Activated B cell treated with CpG ODN at 0.5 μM for 24 hours (primary cell): ENCODE results near the gene LSMEM2. TPM values are rescaled to one million over a fixed set of nuclear protein-coding genes. Genes with fewer than 3 reads are reported as not detected.

Source experiments
- ATAC-seq: fragments of 200-7000 bp; cut with Tn5 transposase; one replicate; pipeline ENCODE4 v1.10.0; 2021; ENCODE audit warnings: low read depth, mild to moderate bottlenecking, moderate library complexity
- CTCF ChIA-PET: fragments of 350-600 bp; sonication (Branson Sonifier 250); formaldehyde crosslinking; loops from one replicate; lab custom pipeline; 2021; ENCODE audit warnings: antibody characterized with exemption; lab: Charles Lee
- POLR2A ChIA-PET: fragments of 350-600 bp; sonication (Branson Sonifier 250); formaldehyde crosslinking; loops from one replicate; lab custom pipeline; 2021; ENCODE audit warnings: antibody characterized with exemption; lab: Charles Lee
- DNase-seq: peaks from one replicate; pipeline ENCODE4 v3.0.0; 2022
- H3K27ac Mint-ChIP-seq: one replicate; pipeline ENCODE4 v1.8.0; 2020; ENCODE audit warnings: mixed read lengths
- H3K27me3 Mint-ChIP-seq: one replicate; pipeline ENCODE4 v1.8.0; 2021; ENCODE audit warnings: mixed read lengths
- H3K36me3 Mint-ChIP-seq: one replicate; pipeline ENCODE4 v1.8.0; 2021; ENCODE audit warnings: low read depth, mixed read lengths
- H3K4me1 Mint-ChIP-seq: one replicate; pipeline ENCODE4 v1.8.0; 2021; ENCODE audit warnings: mixed read lengths
- H3K4me3 Mint-ChIP-seq: one replicate; pipeline ENCODE4 v1.8.0; 2020; ENCODE audit warnings: mild to moderate bottlenecking, mixed read lengths
- H3K9me3 Mint-ChIP-seq: one replicate; pipeline ENCODE4 v1.8.0; 2020; ENCODE audit warnings: mixed read lengths
- intact Hi-C: fragments of 100-400 bp; cut with micrococcal nuclease; formaldehyde crosslinking; loops from one replicate; pipeline ENCODE4 v1.15.1; 2024
- total RNA-seq: library from RNA; stranded (reverse); gene quantifications from 2 replicates; pipeline ENCODE4 v1.2.3, GENCODE V29; 2022
- TF ChIP-seq, protein P1 (sequence below): fragments of 200-600 bp; IDR thresholded peaks from one replicate; pipeline ENCODE4 v1.8.0; 2022; ENCODE audit warnings: antibody characterized with exemption, mild to moderate bottlenecking

LSMEM2 gene
- total RNA-seq, 1 donor from 2014 or later, result not detected

- no peak for ATAC-seq
- Mint-ChIP-seq H3K36me3 (peaks cover 49% of the 10 kb centered on the region), H3K27ac (peak overlapping the region; percentile 46), H3K4me3 (peak overlapping the region; percentile 92), H3K4me1 (peaks cover 25% of the 10 kb centered on the region), H3K9me3 (no peaks in the 10 kb centered on the region), H3K27me3 (no peaks in the 10 kb centered on the region)
- no peak for DNase-seq
- TF ChIP-seq, protein P1, sequence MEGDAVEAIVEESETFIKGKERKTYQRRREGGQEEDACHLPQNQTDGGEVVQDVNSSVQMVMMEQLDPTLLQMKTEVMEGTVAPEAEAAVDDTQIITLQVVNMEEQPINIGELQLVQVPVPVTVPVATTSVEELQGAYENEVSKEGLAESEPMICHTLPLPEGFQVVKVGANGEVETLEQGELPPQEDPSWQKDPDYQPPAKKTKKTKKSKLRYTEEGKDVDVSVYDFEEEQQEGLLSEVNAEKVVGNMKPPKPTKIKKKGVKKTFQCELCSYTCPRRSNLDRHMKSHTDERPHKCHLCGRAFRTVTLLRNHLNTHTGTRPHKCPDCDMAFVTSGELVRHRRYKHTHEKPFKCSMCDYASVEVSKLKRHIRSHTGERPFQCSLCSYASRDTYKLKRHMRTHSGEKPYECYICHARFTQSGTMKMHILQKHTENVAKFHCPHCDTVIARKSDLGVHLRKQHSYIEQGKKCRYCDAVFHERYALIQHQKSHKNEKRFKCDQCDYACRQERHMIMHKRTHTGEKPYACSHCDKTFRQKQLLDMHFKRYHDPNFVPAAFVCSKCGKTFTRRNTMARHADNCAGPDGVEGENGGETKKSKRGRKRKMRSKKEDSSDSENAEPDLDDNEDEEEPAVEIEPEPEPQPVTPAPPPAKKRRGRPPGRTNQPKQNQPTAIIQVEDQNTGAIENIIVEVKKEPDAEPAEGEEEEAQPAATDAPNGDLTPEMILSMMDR, result no peak
- intact Hi-C loops, result no loop called here
- POLR2A ChIA-PET, result interaction anchor here (0.6 to 9.7 kb wide), 8 partner anchors 11 to 387 kb away, joined by 3 to 167 read pairs (median 4); partner anchors contain the start of genes CYB561D2, HYAL3, NAA80 and NPRL2
- CTCF ChIA-PET, result no interaction called here
These were observed 48.2 kb downstream of the LSMEM2 start for GRCh38 chr3:50327129-50327528.

- Mint-ChIP-seq H3K36me3 (peaks cover 51% of the 10 kb centered on the region), H3K27me3 (no peaks in the 10 kb centered on the region), H3K4me3 (peak within 1 kb of the TSS; percentile 92), H3K27ac (peak within 1 kb of the TSS; percentile 84), H3K9me3 (no peaks in the 10 kb centered on the region), H3K4me1 (peaks cover 25% of the 10 kb centered on the region)
- peak; percentile 96 for ATAC-seq
- intact Hi-C loops, result loop anchor here (1.0 to 2.0 kb wide), 3 partner anchors 9 to 91 kb away; partner anchors contain the start of genes GNAI2 and TMEM115
- TF ChIP-seq, protein P1, result no peak
- CTCF ChIA-PET, result interaction anchor here (1.2 kb wide), 1 partner anchor 9 kb away, joined by 4 read pairs; no protein-coding TSS in a partner anchor
- POLR2A ChIA-PET, result interaction anchor here (0.6 to 9.7 kb wide), 13 partner anchors 10 to 399 kb away, joined by 3 to 167 read pairs (median 4); partner anchors contain the start of genes CYB561D2, HYAL3, MON1A and NAA80
- DNase-seq, result peak; percentile 91
These were observed 49.2 kb downstream of the LSMEM2 start, which contains the start of gene TUSC2 for GRCh38 chr3:50327943-50328691. Gene TUSC2 (minus strand): TSS chr3:50328223. CDS start chr3:50328099, 124 bp downstream.

DNA sequence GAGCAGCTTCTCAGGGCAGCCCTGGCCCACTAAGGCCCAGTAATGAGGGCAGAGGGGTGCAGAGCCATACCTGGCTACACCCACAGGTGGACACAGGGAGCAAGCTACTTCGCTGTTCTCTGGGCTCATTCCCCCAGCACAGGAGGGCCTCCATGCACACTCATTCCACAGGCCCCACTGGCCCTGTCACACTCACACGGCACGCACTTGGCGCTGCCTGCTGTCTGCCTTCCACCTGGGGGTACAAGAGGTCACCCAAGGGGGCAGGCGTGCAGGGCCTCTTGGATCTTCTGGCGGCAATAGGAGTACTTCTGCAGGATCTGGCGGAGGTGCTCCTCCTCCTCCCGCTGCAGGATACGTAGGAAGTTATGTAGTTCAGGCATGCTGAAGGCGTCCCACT is 51.4 kb downstream of the LSMEM2 start:
- peaks cover 39% of the 10 kb centered on the region for H3K4me1 Mint-ChIP-seq
- no peak overlapping the region for H3K27ac Mint-ChIP-seq
- ChIA-PET POLR2A (no interaction called here), CTCF (no interaction called here)
- DNase-seq (no peak), ATAC-seq (no peak)
- intact Hi-C loops, result no loop called here
- H3K36me3 Mint-ChIP-seq, result peaks cover 53% of the 10 kb centered on the region
- no peaks in the 10 kb centered on the region for H3K27me3 Mint-ChIP-seq
- H3K9me3 Mint-ChIP-seq, result no peaks in the 10 kb centered on the region
- TF ChIP-seq, protein P1, result no peak
- H3K4me3 Mint-ChIP-seq, result no peak overlapping the region

DNA sequence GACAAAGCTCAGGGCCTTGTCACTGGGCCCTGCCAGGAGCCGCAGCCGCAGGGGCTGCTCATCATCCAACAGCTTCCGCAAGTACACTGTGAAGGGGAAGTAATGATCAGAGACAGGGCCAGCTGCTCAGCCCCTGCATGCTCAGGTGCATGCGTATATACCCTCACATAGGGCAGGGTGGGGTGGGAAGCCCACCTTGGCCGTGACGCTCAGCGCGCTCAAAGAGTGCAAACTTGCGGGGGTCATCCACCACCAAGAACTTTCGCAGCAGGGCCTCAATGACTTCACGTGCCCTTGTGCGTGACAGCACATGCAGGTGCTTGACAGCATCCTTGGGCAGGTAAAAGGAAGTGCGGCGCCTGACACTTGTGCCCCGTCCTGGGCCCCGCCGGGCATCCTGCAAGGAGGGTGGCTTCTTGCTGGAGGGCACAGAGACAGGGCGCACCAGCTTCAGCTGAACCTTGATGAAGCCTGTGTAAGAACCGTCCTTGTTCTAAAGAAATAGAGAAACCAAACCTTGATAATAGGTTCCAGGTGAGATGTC is 52.5 kb downstream of the LSMEM2 start:
- Mint-ChIP-seq H3K27me3 (no peaks in the 10 kb centered on the region), H3K27ac (no peak overlapping the region), H3K4me1 (peaks cover 47% of the 10 kb centered on the region), H3K4me3 (no peak overlapping the region), H3K9me3 (no peaks in the 10 kb centered on the region), H3K36me3 (peaks cover 48% of the 10 kb centered on the region)
- intact Hi-C loops, result no loop called here
- POLR2A ChIA-PET, result no interaction called here
- TF ChIP-seq, protein P1, result no peak
- no peak for ATAC-seq
- CTCF ChIA-PET, result interaction anchor here (0.9 kb wide), 1 partner anchor 8 kb away, joined by 3 read pairs; no protein-coding TSS in a partner anchor
- no peak for DNase-seq
